Hematopoietic multipotent progenitor cell treated with erythropoietin and hydrocortisone succinate and interleukin-3 and kit ligand, for 17 days (in vitro differentiated cells): ENCODE results near the gene F11R.
"Not testable (repeated sequence)": the region's sequence is repeated elsewhere in the genome, so short reads cannot be mapped to it uniquely, and the experiment has no call there.

Experiments used
- DNase-seq: peaks from one replicate; pipeline ENCODE4 v3.0.0-alpha.2; 2015; ENCODE audit warnings: low spot score

F11R gene

GRCh38 chr1:161044535-161044907 is 23.6 kb upstream of the F11R start:
- no peak for DNase-seq

DNA sequence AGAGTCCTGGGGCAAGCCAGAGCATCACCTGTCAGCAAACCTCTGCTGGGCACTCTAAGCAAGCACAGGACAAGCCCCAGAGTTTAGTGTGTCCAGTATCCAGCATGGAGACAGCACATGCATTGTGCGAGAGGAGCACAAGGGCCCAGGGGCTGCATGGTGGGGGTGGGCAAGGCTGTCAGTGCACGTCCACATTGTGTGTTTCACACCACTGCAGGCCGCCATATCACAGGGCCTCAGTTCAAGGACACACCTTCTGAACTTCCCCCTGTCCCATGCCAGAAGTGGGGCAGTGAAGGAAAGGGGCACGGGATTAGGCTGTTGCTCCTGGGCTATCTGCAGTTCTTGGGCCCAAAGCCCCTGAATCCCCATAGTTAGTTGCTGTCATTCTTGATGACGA is 18.6 kb upstream of the F11R start:
- DNase-seq: no peak

DNA sequence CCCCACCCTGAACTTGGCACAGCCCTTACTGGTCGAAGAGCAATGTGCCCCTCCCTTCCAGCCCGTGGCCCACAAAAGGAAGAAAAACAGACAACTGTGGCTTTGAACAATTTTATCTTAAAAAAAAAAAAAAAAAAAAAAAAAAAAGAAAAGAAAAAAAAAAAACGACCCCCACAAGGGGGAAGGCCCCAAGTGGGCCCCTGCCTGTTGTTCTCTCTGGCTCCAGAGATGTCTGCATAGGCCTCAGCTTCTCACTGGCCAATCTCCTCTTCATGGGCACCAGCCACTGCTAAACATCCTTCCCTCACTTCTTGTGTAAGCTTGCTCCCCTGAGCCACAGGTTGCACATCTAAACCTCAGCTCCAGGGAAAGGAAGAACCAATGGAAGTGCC is 18.2 kb upstream of the F11R start:
- DNase-seq: no peak

DNA sequence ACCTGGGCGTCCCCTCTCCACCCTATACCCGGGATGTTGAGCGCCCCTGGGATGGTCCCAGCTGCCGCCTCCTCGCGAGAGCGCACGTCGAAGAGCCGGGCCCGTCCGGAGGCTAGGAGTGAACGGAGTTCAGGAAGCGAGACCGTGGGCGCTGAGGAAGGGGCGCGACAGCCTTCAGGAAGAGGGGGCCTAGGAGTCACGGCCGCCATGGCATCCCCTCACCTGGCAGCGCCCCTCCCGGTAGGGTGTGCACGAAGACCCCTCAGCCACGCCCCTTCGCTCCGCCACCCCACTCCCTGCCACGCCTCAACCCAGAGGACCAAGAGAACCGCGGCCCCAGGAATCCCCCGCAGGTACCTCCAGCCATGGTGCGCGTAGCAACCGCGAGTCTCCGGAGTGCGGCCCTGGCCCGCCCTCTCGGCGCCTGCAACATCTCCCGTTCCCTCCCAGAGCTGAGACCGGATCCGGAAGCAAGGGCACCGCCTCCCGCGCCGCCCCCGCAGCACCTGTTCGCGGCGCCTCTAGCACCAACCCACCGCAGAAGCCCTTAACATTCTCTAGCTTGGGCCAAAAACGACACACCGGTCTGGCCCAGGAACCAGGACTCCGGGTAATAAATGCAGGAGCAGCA is 17.7 kb upstream of the F11R start, which contains the start of gene TSTD1:
Gene TSTD1, minus strand, starts transcription at position 442 of the 631 bp plus-strand sequence. Its CDS starts 75 bp downstream, at position 367.
- DNase-seq: peak; percentile 60

- DNase-seq: no peak
These were observed 16.9 kb upstream of the F11R start for GRCh38 chr1:161037661-161038522.

GRCh38 chr1:161033751-161034150 is 12.8 kb upstream of the F11R start:
- DNase-seq: no peak

GRCh38 chr1:161032409-161032808 is 11.5 kb upstream of the F11R start:
- no peak for DNase-seq

DNA sequence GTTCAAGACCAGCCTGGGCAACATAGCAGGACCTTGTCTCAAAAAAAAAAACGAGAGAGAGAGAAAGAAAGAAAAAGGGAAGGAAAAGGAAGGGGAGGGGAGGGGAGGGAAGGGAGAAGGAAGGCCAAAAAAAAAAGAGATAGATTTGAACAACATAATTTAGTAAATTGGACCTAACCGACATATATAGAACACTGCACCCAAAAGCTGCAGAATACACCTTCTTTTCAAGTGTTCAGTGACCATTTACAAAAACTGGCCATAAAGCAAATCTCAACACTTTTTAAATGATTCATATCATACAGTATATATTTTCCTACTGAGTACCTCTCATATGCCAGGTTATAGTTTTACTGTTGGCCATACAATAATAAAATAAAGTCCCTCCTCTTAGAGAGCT is 10.9 kb upstream of the F11R start:
- no peak for DNase-seq

GRCh38 chr1:161029466-161029865 is 8.5 kb upstream of the F11R start:
- DNase-seq: not testable (repeated sequence)

- not testable (repeated sequence) for DNase-seq
These were observed 6.0 kb upstream of the F11R start for GRCh38 chr1:161026954-161027353.

GRCh38 chr1:161022432-161022831 is 1.5 kb upstream of the F11R start:
- DNase-seq: not testable (repeated sequence)

DNA sequence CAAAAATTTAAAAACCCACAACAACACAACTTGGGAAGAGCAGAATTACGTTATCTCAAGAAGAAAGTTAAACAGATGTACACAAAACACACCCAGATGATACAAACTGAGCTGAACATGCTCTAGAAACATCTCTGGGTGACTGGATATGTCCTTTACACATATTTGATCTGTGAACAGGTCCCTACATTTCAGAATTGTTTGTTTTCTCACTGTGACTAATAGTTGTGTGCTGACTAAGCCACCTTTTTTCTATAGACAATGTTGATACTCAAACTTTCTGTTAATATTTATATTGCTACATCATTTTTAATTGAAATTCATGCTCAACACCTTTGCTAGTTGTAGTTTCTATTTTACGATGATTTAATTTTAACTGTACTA is 1.0 kb upstream of the F11R start:
- DNase-seq: no peak

- peak; percentile 89 for DNase-seq
These were observed 415 bp upstream of the F11R start for GRCh38 chr1:161021165-161021969.

DNA sequence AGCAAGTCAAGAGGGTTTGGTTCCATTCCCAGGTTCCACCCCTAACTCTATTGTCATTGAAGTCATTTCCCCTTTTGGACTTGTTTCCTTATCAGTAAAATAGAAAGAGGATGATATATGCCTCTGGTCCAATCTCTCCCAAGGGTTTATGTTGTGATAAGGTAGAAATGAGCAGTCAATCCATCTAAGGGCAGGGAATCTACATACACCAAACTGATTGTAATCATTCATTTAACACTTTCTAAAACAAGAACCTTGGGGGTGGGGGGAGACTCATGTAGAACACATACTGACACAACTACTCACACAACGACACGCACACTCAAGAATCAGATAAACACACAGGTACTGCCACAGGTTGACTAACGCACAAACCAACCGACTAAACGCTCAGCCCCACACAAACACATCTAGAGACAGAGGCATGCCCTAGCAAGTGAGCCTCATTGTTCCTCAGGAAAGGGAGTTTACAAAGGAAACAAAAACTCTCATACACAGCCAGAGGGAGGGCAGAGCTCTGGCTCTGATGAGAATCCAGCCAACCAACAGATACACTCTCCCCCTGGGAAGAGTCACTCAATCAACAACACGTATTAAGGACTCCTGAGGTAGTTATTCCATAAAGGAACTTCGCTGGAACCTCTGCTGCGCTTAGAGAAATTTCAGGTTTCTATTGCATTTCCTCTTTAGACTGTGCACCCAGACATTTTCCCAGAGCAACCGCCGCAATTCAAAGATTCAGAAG is 1.0 kb downstream of the F11R start:
- peak; percentile 32 for DNase-seq

GRCh38 chr1:161019111-161019660 is 1.8 kb downstream of the F11R start:
- not testable (repeated sequence) for DNase-seq

- no peak for DNase-seq
These were observed 2.4 kb downstream of the F11R start for GRCh38 chr1:161018631-161018930.

GRCh38 chr1:161017756-161018630 is 3.0 kb downstream of the F11R start:
- no peak for DNase-seq

DNA sequence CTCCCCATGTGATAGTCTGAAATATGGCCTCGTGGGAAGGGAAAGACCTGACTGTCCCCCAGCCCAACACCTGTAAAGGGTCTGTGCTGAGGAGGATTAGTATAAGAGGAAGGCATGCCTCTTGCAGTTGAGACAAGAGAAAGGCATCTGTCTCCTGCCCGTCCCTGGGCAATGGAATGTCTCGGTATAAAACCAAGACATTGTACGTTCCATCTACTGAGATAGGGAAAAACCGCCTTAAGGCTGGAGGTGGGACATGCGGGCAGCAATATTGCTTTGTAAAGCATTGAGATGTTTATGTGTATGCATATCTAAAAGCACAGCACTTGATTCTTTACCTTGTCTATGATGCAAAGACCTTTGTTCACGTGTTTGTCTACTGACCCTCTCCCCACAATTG is 3.8 kb downstream of the F11R start:
- DNase-seq: not testable (repeated sequence)

- not testable (repeated sequence) for DNase-seq
These were observed 4.3 kb downstream of the F11R start for GRCh38 chr1:161016683-161017082.

- peak; percentile 79 for DNase-seq
These were observed 7.3 kb downstream of the F11R start for GRCh38 chr1:161013488-161014230.
